ENCODE results near the gene THOP1.

Gene THOP1

GRCh38 chr19:2856457-2857050 is 71.3 kb downstream of the THOP1 start:
- no peak for DNase-seq

- DNase-seq: no peak
These were observed 73.6 kb downstream of the THOP1 start for GRCh38 chr19:2858864-2859263.

- DNase-seq: no peak
These were observed 78.5 kb downstream of the THOP1 start for GRCh38 chr19:2863816-2864215.

Measured in NCI-H446 (cell line).